ENCODE results near the gene GALM. TPM values are rescaled to one million over a fixed set of nuclear protein-coding genes. Genes with fewer than 3 reads are reported as not detected.

The GALM gene
- polyA plus RNA-seq, 3 donors, result 3.0 to 3.6 (median 3.1) TPM

DNA sequence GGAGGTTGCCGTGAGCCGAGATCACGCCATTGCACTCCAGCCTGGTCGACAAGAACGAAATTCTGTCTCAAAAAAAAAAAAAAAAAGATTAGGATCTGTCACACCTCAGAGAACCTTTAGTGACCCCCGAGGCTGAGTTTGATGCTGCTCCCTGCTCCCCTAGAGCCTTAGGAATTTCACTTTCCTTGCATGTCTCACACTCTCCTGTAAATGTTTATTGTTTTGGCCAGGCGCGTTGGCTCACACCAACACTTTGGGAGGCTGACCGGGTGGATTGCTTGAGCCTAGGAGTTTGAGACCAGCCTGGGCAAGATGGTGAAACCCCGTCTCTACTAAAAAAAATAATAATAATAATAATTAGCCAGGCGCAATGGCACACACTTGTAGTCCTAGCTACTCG is 53.8 kb downstream of the GALM start:
- DNase-seq, result no peak
- Mint-ChIP-seq H3K36me3 (peaks cover 20 to 22% of the 10 kb centered on the region in 2 donors), H3K9me3 (peaks cover 0 to 8% (median 7%) of the 10 kb centered on the region in 7 donors), H3K4me1 (peaks cover 47% of the 10 kb centered on the region), H3K27ac (no peak overlapping the region), H3K27me3 (ENCODE audit: low read depth in 3 of 3) (peaks cover 0 to 5% (median 0%) of the 10 kb centered on the region in 3 donors), H3K4me3 (no peak overlapping the region)
- no peak overlapping the region for H3K4me2 ChIP-seq (replicated peaks; ENCODE audit: extremely low read depth, low read length, poor library complexity, severe bottlenecking)
- TF ChIP-seq, protein P1, sequence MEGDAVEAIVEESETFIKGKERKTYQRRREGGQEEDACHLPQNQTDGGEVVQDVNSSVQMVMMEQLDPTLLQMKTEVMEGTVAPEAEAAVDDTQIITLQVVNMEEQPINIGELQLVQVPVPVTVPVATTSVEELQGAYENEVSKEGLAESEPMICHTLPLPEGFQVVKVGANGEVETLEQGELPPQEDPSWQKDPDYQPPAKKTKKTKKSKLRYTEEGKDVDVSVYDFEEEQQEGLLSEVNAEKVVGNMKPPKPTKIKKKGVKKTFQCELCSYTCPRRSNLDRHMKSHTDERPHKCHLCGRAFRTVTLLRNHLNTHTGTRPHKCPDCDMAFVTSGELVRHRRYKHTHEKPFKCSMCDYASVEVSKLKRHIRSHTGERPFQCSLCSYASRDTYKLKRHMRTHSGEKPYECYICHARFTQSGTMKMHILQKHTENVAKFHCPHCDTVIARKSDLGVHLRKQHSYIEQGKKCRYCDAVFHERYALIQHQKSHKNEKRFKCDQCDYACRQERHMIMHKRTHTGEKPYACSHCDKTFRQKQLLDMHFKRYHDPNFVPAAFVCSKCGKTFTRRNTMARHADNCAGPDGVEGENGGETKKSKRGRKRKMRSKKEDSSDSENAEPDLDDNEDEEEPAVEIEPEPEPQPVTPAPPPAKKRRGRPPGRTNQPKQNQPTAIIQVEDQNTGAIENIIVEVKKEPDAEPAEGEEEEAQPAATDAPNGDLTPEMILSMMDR (IDR thresholded peaks at IDR 0.05), result no peak
- no peak overlapping the region for H3K27ac ChIP-seq (ENCODE audit: low read depth in 1 of 2, low read length in 2 of 2)
- intact Hi-C loops (cut with micrococcal nuclease), result no loop called here
- no peaks in the 10 kb centered on the region for H3K79me2 ChIP-seq (ENCODE audit: insufficient read depth, low read length)
- H3K36me3 ChIP-seq (replicated peaks in 1 of 2; ENCODE audit: control insufficient read depth in 1 of 2, insufficient read depth in 2 of 2, low read length in 2 of 2), result no peaks in the 10 kb centered on the region
- H2AFZ ChIP-seq (ENCODE audit: insufficient read depth, low read depth, low read length, poor library complexity, severe bottlenecking), result no peak overlapping the region
- no peaks in the 10 kb centered on the region for H4K20me1 ChIP-seq (ENCODE audit: insufficient read depth, low read length)
- no peaks in the 10 kb centered on the region for H3K27me3 ChIP-seq (ENCODE audit: control insufficient read depth in 2 of 2, insufficient read depth in 2 of 2, low read length in 2 of 2)
- H3K9me3 ChIP-seq (replicated peaks in 1 of 2; ENCODE audit: control insufficient read depth in 1 of 2, insufficient read depth in 1 of 2, low read length in 2 of 2), result peaks cover 0 to 3% of the 10 kb centered on the region in 2 donors
- H3K9ac ChIP-seq (ENCODE audit: insufficient read depth, low read length, poor library complexity, severe bottlenecking), result no peak overlapping the region
- H3K4me1 ChIP-seq (ENCODE audit: control insufficient read depth in 1 of 2, insufficient read depth in 2 of 2, low read length in 2 of 2), result peaks cover 27 to 37% of the 10 kb centered on the region in 2 donors
- 90% methylated on average over 4 of the region's 12 CpGs for WGBS (ENCODE audit: insufficient coverage)
- no peak overlapping the region for H3K4me3 ChIP-seq (replicated peaks in 1 of 3; ENCODE audit: low read depth in 2 of 3, low read length in 3 of 3)

DNA sequence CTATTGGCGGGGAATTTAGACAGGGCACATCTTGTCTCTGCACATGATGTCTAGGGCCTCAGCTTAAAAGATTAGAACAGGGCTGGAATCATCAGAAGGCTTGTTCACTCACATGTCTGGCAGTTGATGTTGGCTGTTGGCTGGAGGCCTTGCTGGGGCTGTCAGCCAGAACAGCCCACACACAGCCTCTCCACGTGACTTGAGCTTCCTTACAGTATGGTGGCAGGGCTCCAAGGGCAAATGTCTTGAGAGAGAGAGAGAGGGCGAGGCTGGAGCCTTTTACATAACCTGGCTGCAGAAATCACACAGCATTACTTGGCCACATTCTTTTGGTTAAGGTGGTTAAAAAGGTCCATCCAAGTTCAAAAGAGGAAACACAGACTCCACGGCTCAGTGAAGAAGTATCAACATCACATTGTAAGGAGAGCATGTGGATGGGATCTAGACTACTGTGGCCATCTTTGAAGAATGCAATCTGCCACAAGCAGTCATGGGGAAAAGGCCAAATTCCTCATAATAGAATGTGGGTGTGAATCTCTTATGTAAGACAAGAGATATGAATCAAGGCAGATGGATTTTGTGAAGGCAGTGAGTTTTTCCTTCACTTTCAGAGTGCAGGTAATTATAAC is 54.8 kb downstream of the GALM start:
- Histone ChIP-seq H3K27me3 (ENCODE audit: control insufficient read depth in 2 of 2, insufficient read depth in 2 of 2, low read length in 2 of 2) (no peaks in the 10 kb centered on the region), H3K9ac (ENCODE audit: insufficient read depth, low read length, poor library complexity, severe bottlenecking) (no peak overlapping the region), H3K4me1 (ENCODE audit: control insufficient read depth in 1 of 2, insufficient read depth in 2 of 2, low read length in 2 of 2) (peaks cover 24 to 34% of the 10 kb centered on the region in 2 donors), H3K4me2 (replicated peaks; ENCODE audit: extremely low read depth, low read length, poor library complexity, severe bottlenecking) (no peak overlapping the region), H4K20me1 (ENCODE audit: insufficient read depth, low read length) (no peaks in the 10 kb centered on the region), H3K9me3 (replicated peaks in 1 of 2; ENCODE audit: control insufficient read depth in 1 of 2, insufficient read depth in 1 of 2, low read length in 2 of 2) (peaks cover 0 to 3% of the 10 kb centered on the region in 2 donors), H3K79me2 (ENCODE audit: insufficient read depth, low read length) (no peaks in the 10 kb centered on the region), H3K36me3 (replicated peaks in 1 of 2; ENCODE audit: control insufficient read depth in 1 of 2, insufficient read depth in 2 of 2, low read length in 2 of 2) (no peaks in the 10 kb centered on the region), H3K4me3 (replicated peaks in 1 of 3; ENCODE audit: low read depth in 2 of 3, low read length in 3 of 3) (no peak overlapping the region), H2AFZ (ENCODE audit: insufficient read depth, low read depth, low read length, poor library complexity, severe bottlenecking) (no peak overlapping the region), H3K27ac (ENCODE audit: low read depth in 1 of 2, low read length in 2 of 2) (no peak overlapping the region)
- intact Hi-C loops (cut with micrococcal nuclease), result no loop called here
- peaks cover 0 to 8% (median 7%) of the 10 kb centered on the region in 7 donors for H3K9me3 Mint-ChIP-seq
- TF ChIP-seq, protein P1 (IDR thresholded peaks at IDR 0.05), result no peak
- peaks cover 17 to 22% of the 10 kb centered on the region in 2 donors for H3K36me3 Mint-ChIP-seq
- peak overlapping the region in 1 of 7 donors; percentile 46 for H3K27ac Mint-ChIP-seq
- peaks cover 0 to 5% (median 0%) of the 10 kb centered on the region in 3 donors for H3K27me3 Mint-ChIP-seq (ENCODE audit: low read depth in 3 of 3)
- DNase-seq, result no peak
- 100% methylated on average over 1 of the region's 4 CpGs for WGBS (ENCODE audit: insufficient coverage)
- peaks cover 39% of the 10 kb centered on the region for H3K4me1 Mint-ChIP-seq
- no peak overlapping the region for H3K4me3 Mint-ChIP-seq

All from CD14-positive monocyte (primary cell).